ENCODE measurements around the gene ACTR1B.

Gene ACTR1B

DNA sequence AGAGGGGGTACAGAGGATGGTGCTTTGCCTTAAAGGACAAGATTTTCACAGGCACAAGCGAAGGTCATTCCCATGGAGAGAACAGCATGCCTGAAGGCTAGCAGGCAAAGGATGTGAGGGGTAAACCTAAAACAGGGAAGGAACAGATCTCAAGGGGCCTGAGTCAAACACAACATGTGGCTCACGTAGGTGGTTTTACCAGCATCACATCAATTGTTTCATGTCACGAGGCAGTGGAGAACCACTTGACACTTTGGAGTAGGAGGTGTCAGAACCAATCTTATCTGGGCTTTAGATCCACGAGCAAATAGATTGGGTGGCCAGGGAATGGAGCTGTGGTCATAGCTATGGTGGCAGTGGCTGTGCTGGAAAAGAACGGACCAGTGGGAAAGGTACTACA, 9.5 kb downstream of the ACTR1B start:
- Histone ChIP-seq H3K79me2 (ENCODE audit: insufficient read depth, low read length) (no peaks in the 10 kb centered on the region), H3K4me3 (ENCODE audit: insufficient read depth, low read length, poor library complexity, severe bottlenecking) (no peak overlapping the region), H3F3A (ENCODE audit: insufficient read depth) (0 out of 2 replicates have a peak, but pooled peaks cover 3% of the 10 kb centered on the region), H3K4me2 (ENCODE audit: low read depth, low read length, poor library complexity, severe bottlenecking) (no peak overlapping the region), H3K36me3 (ENCODE audit: low read length) (0 out of 2 replicates have a peak, but pooled peaks cover 2% of the 10 kb centered on the region), H4K20me1 (ENCODE audit: low read depth, low read length) (no peaks in the 10 kb centered on the region), H2AFZ (ENCODE audit: low read depth, low read length, severe bottlenecking) (no peak overlapping the region), H3K9me2 (replicated peaks; ENCODE audit: insufficient read depth, low read length) (no peaks in the 10 kb centered on the region), H3K27ac (ENCODE audit: low read depth, low read length) (no peak overlapping the region), H3K27me3 (ENCODE audit: low read length) (no peaks in the 10 kb centered on the region), H3K9ac (ENCODE audit: low read length) (no peak overlapping the region), H3K9me3 (ENCODE audit: insufficient read depth, low read length) (no peaks in the 10 kb centered on the region)
- no peak for TF ChIP-seq EZH2phosphoT487 (conservative IDR thresholded peaks at IDR 0.05; ENCODE audit: low read length)

DNA sequence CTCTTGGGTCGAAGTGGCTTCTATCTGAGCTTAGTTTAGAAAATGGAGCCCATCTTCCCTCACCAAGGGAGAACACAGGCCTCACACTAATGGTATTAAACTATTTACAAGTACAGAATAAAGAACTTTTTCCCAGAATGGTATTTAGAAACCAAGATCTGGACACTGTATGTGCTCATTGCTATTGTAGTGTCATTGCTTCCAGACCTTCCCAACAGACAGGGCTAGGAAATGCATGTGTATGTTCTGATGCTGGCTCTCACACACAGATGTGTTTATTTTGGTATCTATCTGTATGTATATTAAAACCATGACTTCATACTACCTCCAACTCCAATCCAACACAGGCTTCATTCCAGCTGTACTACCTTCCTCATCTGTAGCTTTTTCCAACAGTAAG, 10.0 kb downstream of the ACTR1B start:
- Histone ChIP-seq H3K9me3 (ENCODE audit: insufficient read depth, low read length) (no peaks in the 10 kb centered on the region), H3K4me2 (ENCODE audit: low read depth, low read length, poor library complexity, severe bottlenecking) (no peak overlapping the region)

DNA sequence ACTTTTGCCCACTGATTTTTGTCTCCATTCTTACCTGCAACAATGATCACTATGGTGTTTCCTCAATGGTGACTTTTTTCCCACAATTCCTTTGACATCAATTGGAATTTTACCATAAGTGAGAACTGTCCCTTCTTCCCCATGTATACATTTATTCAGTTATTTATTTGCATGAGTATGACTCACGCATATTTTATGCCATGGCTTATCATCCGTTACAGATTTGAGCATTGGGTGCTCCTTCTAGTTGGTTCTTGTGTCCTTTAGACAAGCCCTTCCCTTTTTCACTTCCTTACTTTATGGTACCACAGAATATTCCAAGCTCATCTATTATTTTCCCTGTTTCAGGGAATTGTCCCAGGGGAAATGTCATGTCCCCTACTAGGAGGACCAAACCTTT, 10.4 kb downstream of the ACTR1B start:
- H3K9me3 ChIP-seq (ENCODE audit: insufficient read depth, low read length), result no peaks in the 10 kb centered on the region
- H3K79me2 ChIP-seq (ENCODE audit: insufficient read depth, low read length), result no peaks in the 10 kb centered on the region
- H3K9ac ChIP-seq (ENCODE audit: low read length), result no peak overlapping the region
- H3K36me3 ChIP-seq (ENCODE audit: low read length), result 0 out of 2 replicates have a peak, but pooled peaks cover 4% of the 10 kb centered on the region
- H3F3A ChIP-seq (ENCODE audit: insufficient read depth), result peaks cover 7% of the 10 kb centered on the region; the same call in 1 of the 2 replicates
- no peak overlapping the region for H3K4me3 ChIP-seq (ENCODE audit: insufficient read depth, low read length, poor library complexity, severe bottlenecking)
- H2AFZ ChIP-seq (ENCODE audit: low read depth, low read length, severe bottlenecking), result no peak overlapping the region
- no peaks in the 10 kb centered on the region for H3K9me2 ChIP-seq (replicated peaks; ENCODE audit: insufficient read depth, low read length)
- TF ChIP-seq, protein P1, sequence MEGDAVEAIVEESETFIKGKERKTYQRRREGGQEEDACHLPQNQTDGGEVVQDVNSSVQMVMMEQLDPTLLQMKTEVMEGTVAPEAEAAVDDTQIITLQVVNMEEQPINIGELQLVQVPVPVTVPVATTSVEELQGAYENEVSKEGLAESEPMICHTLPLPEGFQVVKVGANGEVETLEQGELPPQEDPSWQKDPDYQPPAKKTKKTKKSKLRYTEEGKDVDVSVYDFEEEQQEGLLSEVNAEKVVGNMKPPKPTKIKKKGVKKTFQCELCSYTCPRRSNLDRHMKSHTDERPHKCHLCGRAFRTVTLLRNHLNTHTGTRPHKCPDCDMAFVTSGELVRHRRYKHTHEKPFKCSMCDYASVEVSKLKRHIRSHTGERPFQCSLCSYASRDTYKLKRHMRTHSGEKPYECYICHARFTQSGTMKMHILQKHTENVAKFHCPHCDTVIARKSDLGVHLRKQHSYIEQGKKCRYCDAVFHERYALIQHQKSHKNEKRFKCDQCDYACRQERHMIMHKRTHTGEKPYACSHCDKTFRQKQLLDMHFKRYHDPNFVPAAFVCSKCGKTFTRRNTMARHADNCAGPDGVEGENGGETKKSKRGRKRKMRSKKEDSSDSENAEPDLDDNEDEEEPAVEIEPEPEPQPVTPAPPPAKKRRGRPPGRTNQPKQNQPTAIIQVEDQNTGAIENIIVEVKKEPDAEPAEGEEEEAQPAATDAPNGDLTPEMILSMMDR (IDR thresholded peaks at IDR 0.05; ENCODE audit: insufficient read depth, low read length, poor library complexity, severe bottlenecking), result no peak
- TF ChIP-seq EZH2phosphoT487 (conservative IDR thresholded peaks at IDR 0.05; ENCODE audit: low read length), result no peak
- H3K27ac ChIP-seq (ENCODE audit: low read depth, low read length), result no peak overlapping the region
- H3K4me2 ChIP-seq (ENCODE audit: low read depth, low read length, poor library complexity, severe bottlenecking), result no peak overlapping the region
- no peaks in the 10 kb centered on the region for H4K20me1 ChIP-seq (ENCODE audit: low read depth, low read length)
- no peaks in the 10 kb centered on the region for H3K27me3 ChIP-seq (ENCODE audit: low read length)

More for the DNA sequence above, 10.0 kb downstream of the ACTR1B start:
- no peak overlapping the region for H3K9ac ChIP-seq (ENCODE audit: low read length)
- no peak overlapping the region for H2AFZ ChIP-seq (ENCODE audit: low read depth, low read length, severe bottlenecking)
- H3K4me3 ChIP-seq (ENCODE audit: insufficient read depth, low read length, poor library complexity, severe bottlenecking), result no peak overlapping the region
- no peaks in the 10 kb centered on the region for H3K27me3 ChIP-seq (ENCODE audit: low read length)
- H3F3A ChIP-seq (ENCODE audit: insufficient read depth), result 0 out of 2 replicates have a peak, but pooled peaks cover 3% of the 10 kb centered on the region
- H3K27ac ChIP-seq (ENCODE audit: low read depth, low read length), result no peak overlapping the region
- H4K20me1 ChIP-seq (ENCODE audit: low read depth, low read length), result no peaks in the 10 kb centered on the region
- TF ChIP-seq EZH2phosphoT487 (conservative IDR thresholded peaks at IDR 0.05; ENCODE audit: low read length), result no peak
- TF ChIP-seq, protein P1 (IDR thresholded peaks at IDR 0.05; ENCODE audit: insufficient read depth, low read length, poor library complexity, severe bottlenecking), result no peak
- 0 out of 2 replicates have a peak, but pooled peaks cover 2% of the 10 kb centered on the region for H3K36me3 ChIP-seq (ENCODE audit: low read length)
- no peaks in the 10 kb centered on the region for H3K9me2 ChIP-seq (replicated peaks; ENCODE audit: insufficient read depth, low read length)
- no peaks in the 10 kb centered on the region for H3K79me2 ChIP-seq (ENCODE audit: insufficient read depth, low read length)

DNA sequence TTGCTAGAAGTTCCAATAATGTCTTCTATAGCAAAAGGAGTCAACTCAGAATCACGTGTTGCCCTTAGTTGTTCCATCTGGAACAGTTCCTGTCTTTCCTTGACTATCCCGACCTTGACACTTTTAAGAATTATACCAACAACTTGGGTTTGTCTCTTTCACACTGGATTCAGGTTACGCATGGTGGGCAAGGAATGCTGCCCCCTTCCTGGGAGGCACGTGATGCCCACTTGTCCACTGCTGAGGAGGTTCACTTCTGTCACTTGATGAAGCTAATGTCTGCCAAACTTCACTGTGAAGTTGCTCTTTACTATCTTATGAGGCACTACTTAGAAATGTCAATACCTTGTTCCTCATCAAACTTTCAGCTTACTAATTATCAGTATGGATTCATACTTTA, 12.7 kb downstream of the ACTR1B start:
- Histone ChIP-seq H3K27me3 (ENCODE audit: low read length) (no peaks in the 10 kb centered on the region), H3K4me3 (ENCODE audit: insufficient read depth, low read length, poor library complexity, severe bottlenecking) (no peak overlapping the region)

More for the DNA sequence above, 12.7 kb downstream of the ACTR1B start:
- Histone ChIP-seq H4K20me1 (ENCODE audit: low read depth, low read length) (no peaks in the 10 kb centered on the region), H3F3A (ENCODE audit: insufficient read depth) (peaks cover 10% of the 10 kb centered on the region; the same call in 1 of the 2 replicates), H3K9me2 (replicated peaks; ENCODE audit: insufficient read depth, low read length) (no peaks in the 10 kb centered on the region), H3K27ac (ENCODE audit: low read depth, low read length) (no peak overlapping the region), H3K4me2 (ENCODE audit: low read depth, low read length, poor library complexity, severe bottlenecking) (no peak overlapping the region), H3K9me3 (ENCODE audit: insufficient read depth, low read length) (no peaks in the 10 kb centered on the region), H3K36me3 (ENCODE audit: low read length) (peaks cover 13% of the 10 kb centered on the region), H2AFZ (ENCODE audit: low read depth, low read length, severe bottlenecking) (no peak overlapping the region), H3K79me2 (ENCODE audit: insufficient read depth, low read length) (peaks cover 13% of the 10 kb centered on the region; the same call in 1 of the 2 replicates), H3K9ac (ENCODE audit: low read length) (no peak overlapping the region)
- no peak for TF ChIP-seq EZH2phosphoT487 (conservative IDR thresholded peaks at IDR 0.05; ENCODE audit: low read length)
- TF ChIP-seq, protein P1 (IDR thresholded peaks at IDR 0.05; ENCODE audit: insufficient read depth, low read length, poor library complexity, severe bottlenecking), result no peak

All from SU-DHL-6 (cell line).